Trophoblast cell (in vitro differentiated cells and primary cell): ENCODE results near the gene RAB7B.

Source experiments
- DNase-seq, 2 donors: peaks; one replicate each; pipeline ENCODE4 v3.0.0-alpha.2; 2016
- H2AFZ ChIP-seq: 2 replicates; pipeline ENCODE4 v1.6.1; 2013; ENCODE audit warnings: low read length, moderate library complexity, mild to moderate bottlenecking; ENCODE audit not compliant: insufficient read depth, poor library complexity
- H2AK5ac ChIP-seq: 2 replicates; pipeline ENCODE4 v1.6.1; 2013; ENCODE audit warnings: mild to moderate bottlenecking, low read length
- H2BK120ac ChIP-seq: 2 replicates; pipeline ENCODE4 v1.6.1; 2013; ENCODE audit warnings: low read length, mild to moderate bottlenecking, moderate library complexity; ENCODE audit not compliant: insufficient read depth, poor library complexity
- H2BK12ac ChIP-seq: 2 replicates; pipeline ENCODE4 v1.6.1; 2013; ENCODE audit warnings: mild to moderate bottlenecking, low read length, moderate library complexity
- H2BK5ac ChIP-seq: 2 replicates; pipeline ENCODE4 v1.6.1; 2013; ENCODE audit warnings: low read length, low read depth, moderate library complexity, mild to moderate bottlenecking; ENCODE audit not compliant: poor library complexity
- H3K14ac ChIP-seq: 2 replicates; pipeline ENCODE4 v1.6.1; 2013; ENCODE audit warnings: mild to moderate bottlenecking, low read length
- H3K18ac ChIP-seq: 2 replicates; pipeline ENCODE4 v1.6.1; 2013; ENCODE audit warnings: mild to moderate bottlenecking, low read length
- H3K23ac ChIP-seq: 2 replicates; pipeline ENCODE4 v1.6.1; 2013; ENCODE audit warnings: low read length
- H3K27ac ChIP-seq: 2 replicates; pipeline ENCODE4 v1.5.1; 2013; ENCODE audit warnings: low read depth, mild to moderate bottlenecking, inconsistent platforms, low read length, moderate library complexity
- H3K27me3 ChIP-seq: 2 replicates; pipeline ENCODE4 v1.6.1; 2013; ENCODE audit warnings: inconsistent platforms, mild to moderate bottlenecking, low read length, moderate library complexity; ENCODE audit not compliant: insufficient read depth
- H3K36me3 ChIP-seq, 2 experiments: 1 replicate in 1 of 2; 2 replicates in 1 of 2; pipeline ENCODE4 v1.6.1; 2013; ENCODE audit warnings: low read length in 2 of 2, mild to moderate bottlenecking in 2 of 2, moderate library complexity in 1 of 2; ENCODE audit not compliant: insufficient read depth in 2 of 2, control insufficient read depth in 1 of 2
- H3K4ac ChIP-seq: 2 replicates; pipeline ENCODE4 v1.6.1; 2013; ENCODE audit warnings: low read depth, mild to moderate bottlenecking, low read length, moderate library complexity
- H3K4me1 ChIP-seq, 2 experiments: 1 replicate in 1 of 2; 2 replicates in 1 of 2; pipeline ENCODE4 v1.6.1; 2013; ENCODE audit warnings: low read length in 2 of 2, mild to moderate bottlenecking in 2 of 2, moderate library complexity in 1 of 2; ENCODE audit not compliant: insufficient read depth in 2 of 2, control insufficient read depth in 1 of 2
- H3K4me2 ChIP-seq: 2 replicates; pipeline ENCODE4 v1.6.1; 2013; ENCODE audit warnings: inconsistent platforms, mild to moderate bottlenecking, low read length, moderate library complexity
- H3K4me3 ChIP-seq: 2 replicates; pipeline ENCODE4 v1.5.1; 2013; ENCODE audit warnings: mild to moderate bottlenecking, low read depth, low read length, inconsistent platforms
- H3K79me1 ChIP-seq: one replicate; pipeline ENCODE4 v1.6.1; 2013; ENCODE audit warnings: low read length
- H3K79me2 ChIP-seq: 2 replicates; pipeline ENCODE4 v1.6.1; 2013; ENCODE audit warnings: low read length, mild to moderate bottlenecking; ENCODE audit not compliant: control insufficient read depth, insufficient read depth, poor library complexity
- H3K9ac ChIP-seq: 2 replicates; pipeline ENCODE4 v1.6.1; 2013; ENCODE audit warnings: mild to moderate bottlenecking, low read length
- H3K9me3 ChIP-seq: 2 replicates; pipeline ENCODE4 v1.6.1; 2013; ENCODE audit warnings: low read depth, mild to moderate bottlenecking, control low read depth, inconsistent platforms, low read length; ENCODE audit not compliant: insufficient read depth
- H4K12ac ChIP-seq: 2 replicates; pipeline ENCODE4 v1.6.1; 2013; ENCODE audit warnings: low read depth, mild to moderate bottlenecking, low read length, moderate library complexity
- H4K8ac ChIP-seq: 2 replicates; pipeline ENCODE4 v1.6.1; 2013; ENCODE audit warnings: low read depth, mild to moderate bottlenecking, low read length, moderate library complexity
- H4K91ac ChIP-seq: one replicate; pipeline ENCODE4 v1.6.1; 2013; ENCODE audit warnings: low read depth, mild to moderate bottlenecking, low read length, moderate library complexity
- WGBS: extraction: QIAGEN DNeasy Blood & Tissue Kit; methylation state at CpG from one replicate; pipeline ENCODE4 v1.1.7; 2013; ENCODE audit warnings: missing lambda C conversion rate; ENCODE audit not compliant: insufficient read length, insufficient coverage; ENCODE audit errors: extremely low coverage; 5-methylcytosine and 5-hydroxymethylcytosine counted together

The RAB7B gene

GRCh38 chr1:205975387-205975998, 27.7 kb downstream of the RAB7B start:
- Histone ChIP-seq H3K36me3 (no peaks in the 10 kb centered on the region), H3K18ac (no peak overlapping the region), H2AFZ (no peak overlapping the region), H3K4ac (no peak overlapping the region), H3K27ac (no peak overlapping the region), H3K14ac (no peak overlapping the region), H2BK5ac (no peak overlapping the region), H3K27me3 (no peaks in the 10 kb centered on the region), H3K4me1 (peaks cover 0 to 3% of the 10 kb centered on the region in 2 experiments), H4K12ac (no peak overlapping the region), H4K8ac (no peak overlapping the region), H3K23ac (no peak overlapping the region), H3K4me3 (peak overlapping the region; percentile 44), H4K91ac (no peak overlapping the region), H3K9ac (no peak overlapping the region), H3K79me1 (no peaks in the 10 kb centered on the region), H2AK5ac (no peak overlapping the region), H2BK120ac (no peak overlapping the region), H3K79me2 (no peaks in the 10 kb centered on the region), H3K9me3 (peaks cover 20% of the 10 kb centered on the region), H2BK12ac (no peak overlapping the region), H3K4me2 (no peak overlapping the region)
- no peak for DNase-seq
- no CpG with 5 or more reads among the region's 15 CpGs for WGBS

GRCh38 chr1:205974712-205975111, 28.5 kb downstream of the RAB7B start:
- Histone ChIP-seq H3K79me1 (no peaks in the 10 kb centered on the region), H3K18ac (no peak overlapping the region), H3K14ac (no peak overlapping the region), H3K4ac (no peak overlapping the region), H2AFZ (no peak overlapping the region), H4K12ac (no peak overlapping the region), H3K27ac (no peak overlapping the region), H3K79me2 (no peaks in the 10 kb centered on the region), H2BK5ac (no peak overlapping the region), H3K4me3 (peak overlapping the region; percentile 46), H4K91ac (no peak overlapping the region), H3K9ac (no peak overlapping the region), H3K36me3 (no peaks in the 10 kb centered on the region), H2AK5ac (no peak overlapping the region), H3K4me1 (peaks cover 0 to 3% of the 10 kb centered on the region in 2 experiments), H2BK120ac (no peak overlapping the region), H3K9me3 (peaks cover 20% of the 10 kb centered on the region), H3K27me3 (no peaks in the 10 kb centered on the region), H3K4me2 (no peak overlapping the region), H2BK12ac (no peak overlapping the region), H4K8ac (no peak overlapping the region), H3K23ac (peak overlapping the region; percentile 92)
- WGBS, result 100% methylated on average over 3 of the region's 3 CpGs
- DNase-seq, result no peak

GRCh38 chr1:205973377-205974232, 29.6 kb downstream of the RAB7B start:
- Histone ChIP-seq H3K79me1 (no peaks in the 10 kb centered on the region), H3K14ac (no peak overlapping the region), H3K27me3 (no peaks in the 10 kb centered on the region), H3K4me1 (peaks cover 0 to 3% of the 10 kb centered on the region in 2 experiments), H3K27ac (no peak overlapping the region), H2BK120ac (no peak overlapping the region), H2BK12ac (no peak overlapping the region), H4K8ac (no peak overlapping the region), H3K36me3 (no peaks in the 10 kb centered on the region), H3K4ac (no peak overlapping the region), H3K4me2 (no peak overlapping the region), H2AFZ (no peak overlapping the region), H3K23ac (no peak overlapping the region), H3K9ac (no peak overlapping the region), H4K12ac (no peak overlapping the region), H2BK5ac (no peak overlapping the region), H2AK5ac (no peak overlapping the region), H3K79me2 (no peaks in the 10 kb centered on the region), H4K91ac (no peak overlapping the region), H3K18ac (no peak overlapping the region), H3K4me3 (peak overlapping the region; percentile 61), H3K9me3 (peaks cover 20% of the 10 kb centered on the region)
- no peak for DNase-seq
- WGBS, result 100% methylated on average over 8 of the region's 8 CpGs

GRCh38 chr1:205972491-205973168, 30.6 kb downstream of the RAB7B start:
- Histone ChIP-seq H2BK120ac (no peak overlapping the region), H3K23ac (peak overlapping the region; percentile 3), H3K14ac (no peak overlapping the region), H2BK12ac (no peak overlapping the region), H3K79me1 (no peaks in the 10 kb centered on the region), H3K4ac (no peak overlapping the region), H2AFZ (no peak overlapping the region), H3K18ac (no peak overlapping the region), H4K12ac (no peak overlapping the region), H3K79me2 (no peaks in the 10 kb centered on the region), H3K27me3 (no peaks in the 10 kb centered on the region), H4K91ac (no peak overlapping the region), H2AK5ac (no peak overlapping the region), H3K4me3 (peak overlapping the region; percentile 61), H3K9ac (peak overlapping the region; percentile 1), H3K9me3 (peaks cover 20% of the 10 kb centered on the region), H3K4me1 (peaks cover 0 to 3% of the 10 kb centered on the region in 2 experiments), H2BK5ac (no peak overlapping the region), H3K27ac (no peak overlapping the region), H4K8ac (no peak overlapping the region), H3K36me3 (no peaks in the 10 kb centered on the region), H3K4me2 (no peak overlapping the region)
- 100% methylated on average over 5 of the region's 11 CpGs for WGBS
- no peak for DNase-seq
